Loucy (cell line): ENCODE results near the gene VSTM1.
"Not testable (repeated sequence)": the region's sequence is repeated elsewhere in the genome, so short reads cannot be mapped to it uniquely, and the experiment has no call there.

ENCODE experiments used
- H2AFZ ChIP-seq: fragments of 200-600 bp; sonication (generic); 2 replicates; pipeline ENCODE4 v1.6.0; 2016; ENCODE audit warnings: antibody characterized with exemption, mild to moderate bottlenecking, low read length, moderate library complexity
- H3F3A ChIP-seq: fragments of 200-600 bp; 2 replicates; pipeline ENCODE4 v1.6.0; 2016; ENCODE audit warnings: antibody characterized with exemption, low read depth, mild to moderate bottlenecking
- H3K27me3 ChIP-seq: fragments of 200-600 bp; sonication (generic); 2 replicates; pipeline ENCODE4 v1.6.1; 2014; ENCODE audit warnings: low read length, mild to moderate bottlenecking; ENCODE audit not compliant: insufficient read depth, poor library complexity, severe bottlenecking
- H3K36me3 ChIP-seq: fragments of 200-600 bp; sonication (generic); 2 replicates; pipeline ENCODE4 v1.6.1; 2016; ENCODE audit warnings: low read length; ENCODE audit not compliant: insufficient read depth
- H3K4me1 ChIP-seq: fragments of 200-600 bp; sonication (generic); 2 replicates; pipeline ENCODE4 v1.5.1; 2014; ENCODE audit warnings: low read length, mild to moderate bottlenecking; ENCODE audit not compliant: insufficient read depth, poor library complexity, severe bottlenecking
- H3K4me2 ChIP-seq: fragments of 200-600 bp; sonication (generic); 2 replicates; pipeline ENCODE4 v1.6.0; 2014; ENCODE audit warnings: antibody characterized with exemption, low read length, low read depth, mild to moderate bottlenecking; ENCODE audit not compliant: poor library complexity, severe bottlenecking
- H3K4me3 ChIP-seq: fragments of 200-600 bp; sonication (generic); 2 replicates; pipeline ENCODE4 v1.5.1; 2014; ENCODE audit warnings: low read length, mild to moderate bottlenecking, mixed read lengths; ENCODE audit not compliant: poor library complexity, severe bottlenecking
- H3K79me2 ChIP-seq: fragments of 200-600 bp; sonication (generic); 2 replicates; pipeline ENCODE4 v1.6.1; 2014; ENCODE audit warnings: low read length; ENCODE audit not compliant: insufficient read depth
- H3K9ac ChIP-seq: fragments of 200-600 bp; sonication (generic); 2 replicates; pipeline ENCODE4 v1.6.0; 2014; ENCODE audit warnings: mild to moderate bottlenecking, low read depth, low read length, moderate library complexity; ENCODE audit not compliant: poor library complexity, severe bottlenecking
- H3K9me2 ChIP-seq: fragments of 200-600 bp; sonication (generic); replicated peaks from 2 replicates; pipeline ENCODE4 v1.6.1; 2016; ENCODE audit warnings: low read depth, low read length, mixed read lengths
- H3K9me3 ChIP-seq: fragments of 200-600 bp; sonication (generic); 2 replicates; pipeline ENCODE4 v1.6.1; 2014; ENCODE audit warnings: mild to moderate bottlenecking, antibody characterized with exemption, low read length, low read depth; ENCODE audit not compliant: insufficient read depth
- H4K20me1 ChIP-seq: fragments of 200-600 bp; sonication (generic); 2 replicates; pipeline ENCODE4 v1.6.0; 2014; ENCODE audit warnings: antibody characterized with exemption, low read length, mild to moderate bottlenecking; ENCODE audit not compliant: insufficient read depth, poor library complexity, severe bottlenecking
- EZH2phosphoT487 ChIP-seq: fragments of 200-600 bp; IDR thresholded peaks from 2 replicates; pipeline ENCODE4 v1.6.1; 2018; ENCODE audit warnings: antibody characterized with exemption, mild to moderate bottlenecking, moderate library complexity, borderline replicate concordance
- TF ChIP-seq, protein P1 (sequence below): fragments of 200-600 bp; sonication (generic); conservative IDR thresholded peaks from 2 replicates; pipeline ENCODE4 v1.5.1; 2014; ENCODE audit warnings: mild to moderate bottlenecking, antibody characterized with exemption, low read length

Gene VSTM1

GRCh38 chr19:54104998-54105715 is 41.5 kb upstream of the VSTM1 start:
- Histone ChIP-seq H3K4me1 (peaks cover 8% of the 10 kb centered on the region), H3K27me3 (no peaks in the 10 kb centered on the region), H3F3A (no peaks in the 10 kb centered on the region), H3K4me3 (no peak overlapping the region), H3K4me2 (no peak overlapping the region), H3K9me2 (no peaks in the 10 kb centered on the region), H2AFZ (no peak overlapping the region), H3K9ac (no peak overlapping the region), H3K36me3 (peaks cover 38% of the 10 kb centered on the region; the same call in 1 of the 2 replicates), H3K9me3 (no peaks in the 10 kb centered on the region), H4K20me1 (peaks cover 4% of the 10 kb centered on the region), H3K79me2 (peaks cover 34% of the 10 kb centered on the region)
- no peak for TF ChIP-seq EZH2phosphoT487
- TF ChIP-seq, protein P1, sequence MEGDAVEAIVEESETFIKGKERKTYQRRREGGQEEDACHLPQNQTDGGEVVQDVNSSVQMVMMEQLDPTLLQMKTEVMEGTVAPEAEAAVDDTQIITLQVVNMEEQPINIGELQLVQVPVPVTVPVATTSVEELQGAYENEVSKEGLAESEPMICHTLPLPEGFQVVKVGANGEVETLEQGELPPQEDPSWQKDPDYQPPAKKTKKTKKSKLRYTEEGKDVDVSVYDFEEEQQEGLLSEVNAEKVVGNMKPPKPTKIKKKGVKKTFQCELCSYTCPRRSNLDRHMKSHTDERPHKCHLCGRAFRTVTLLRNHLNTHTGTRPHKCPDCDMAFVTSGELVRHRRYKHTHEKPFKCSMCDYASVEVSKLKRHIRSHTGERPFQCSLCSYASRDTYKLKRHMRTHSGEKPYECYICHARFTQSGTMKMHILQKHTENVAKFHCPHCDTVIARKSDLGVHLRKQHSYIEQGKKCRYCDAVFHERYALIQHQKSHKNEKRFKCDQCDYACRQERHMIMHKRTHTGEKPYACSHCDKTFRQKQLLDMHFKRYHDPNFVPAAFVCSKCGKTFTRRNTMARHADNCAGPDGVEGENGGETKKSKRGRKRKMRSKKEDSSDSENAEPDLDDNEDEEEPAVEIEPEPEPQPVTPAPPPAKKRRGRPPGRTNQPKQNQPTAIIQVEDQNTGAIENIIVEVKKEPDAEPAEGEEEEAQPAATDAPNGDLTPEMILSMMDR = no peak

GRCh38 chr19:54102421-54103169 is 38.9 kb upstream of the VSTM1 start, which contains the start of gene NDUFA3:
NDUFA3 (plus strand) TSS chr19:54102855; CDS start chr19:54102879, 24 bp downstream.
- TF ChIP-seq, protein P1 = no peak
- no peak for TF ChIP-seq EZH2phosphoT487
- H3K9me3 ChIP-seq = no peaks in the 10 kb centered on the region
- peak within 1 kb of the TSS; percentile 92 for H3K9ac ChIP-seq
- peaks cover 34% of the 10 kb centered on the region for H3K79me2 ChIP-seq
- peak within 1 kb of the TSS; percentile 87 for H2AFZ ChIP-seq
- H3F3A ChIP-seq = no peaks in the 10 kb centered on the region
- H3K4me3 ChIP-seq = peak within 1 kb of the TSS; percentile 94
- H3K9me2 ChIP-seq = no peaks in the 10 kb centered on the region
- no peaks in the 10 kb centered on the region for H4K20me1 ChIP-seq
- H3K27me3 ChIP-seq = no peaks in the 10 kb centered on the region
- H3K36me3 ChIP-seq = peaks cover 14% of the 10 kb centered on the region; the same call in 1 of the 2 replicates
- H3K4me1 ChIP-seq = peaks cover 8% of the 10 kb centered on the region
- peak within 1 kb of the TSS; percentile 95 for H3K4me2 ChIP-seq

DNA sequence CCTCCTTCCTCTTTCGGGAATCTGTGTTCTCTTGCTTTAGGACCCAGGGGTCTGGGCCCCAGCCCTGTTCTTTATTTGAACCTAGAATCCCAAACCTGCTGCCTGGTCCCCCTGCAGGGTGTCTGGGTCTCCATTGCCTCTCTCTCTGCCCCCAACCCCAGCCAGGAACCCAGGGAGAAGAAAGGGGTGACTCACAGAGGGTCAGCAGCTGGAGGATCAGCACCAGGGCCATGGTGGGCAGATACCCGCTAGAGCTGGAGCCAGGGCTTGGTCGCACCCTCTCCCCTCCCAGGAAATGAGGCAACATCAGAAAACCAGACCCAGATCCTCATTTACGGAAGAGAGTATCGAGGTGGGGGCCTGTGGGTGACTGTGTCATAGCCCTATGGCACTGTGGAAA is 36.9 kb upstream of the VSTM1 start, which contains the start of gene OSCAR:
Gene OSCAR (minus strand): TSS at position 243 of the 400 bp plus-strand sequence. CDS start 11 bp downstream, at position 232.
- Histone ChIP-seq H3K4me3 (no peak within 1 kb of the TSS), H4K20me1 (no peaks in the 10 kb centered on the region), H3K27me3 (no peaks in the 10 kb centered on the region), H3K79me2 (peaks cover 25% of the 10 kb centered on the region), H3K9ac (no peak within 1 kb of the TSS), H3K4me1 (peaks cover 8% of the 10 kb centered on the region), H3K9me3 (no peaks in the 10 kb centered on the region), H3F3A (no peaks in the 10 kb centered on the region), H2AFZ (no peak within 1 kb of the TSS), H3K4me2 (no peak within 1 kb of the TSS), H3K36me3 (no peaks in the 10 kb centered on the region), H3K9me2 (no peaks in the 10 kb centered on the region)
- TF ChIP-seq, protein P1 = no peak
- TF ChIP-seq EZH2phosphoT487 = no peak

GRCh38 chr19:54099903-54100255 is 36.2 kb upstream of the VSTM1 start:
- H3K4me1 ChIP-seq, H2AFZ ChIP-seq, H4K20me1 ChIP-seq, H3F3A ChIP-seq, H3K9me3 ChIP-seq, H3K27me3 ChIP-seq, H3K4me3 ChIP-seq, H3K36me3 ChIP-seq, H3K9ac ChIP-seq, H3K9me2 ChIP-seq, H3K4me2 ChIP-seq: not testable (repeated sequence)
- H3K79me2 ChIP-seq = peaks cover 21% of the 10 kb centered on the region
